ENCODE measurements around the gene CLCNKB.

DNA sequence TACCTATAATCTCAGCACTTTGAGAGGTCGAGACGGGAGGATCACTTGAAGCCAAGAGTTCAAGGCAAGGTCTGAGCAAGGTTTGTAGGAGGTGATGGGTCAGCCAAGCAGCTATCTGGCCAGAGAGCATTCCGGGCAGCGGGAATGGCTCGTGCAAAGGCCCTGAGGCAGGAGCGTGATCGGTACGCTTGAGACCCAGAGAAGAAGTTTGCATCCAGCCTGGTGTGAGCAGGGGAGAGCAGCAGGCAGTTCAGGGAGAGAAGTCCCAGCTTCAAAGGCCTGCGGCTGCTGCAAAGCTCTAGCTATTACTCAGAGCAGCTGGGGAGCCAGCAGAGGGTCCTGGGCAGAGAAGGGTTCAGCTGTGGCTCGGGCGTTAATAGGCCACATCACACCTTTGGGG, 44.7 kb upstream of the CLCNKB start:
- TF ChIP-seq, protein P1, sequence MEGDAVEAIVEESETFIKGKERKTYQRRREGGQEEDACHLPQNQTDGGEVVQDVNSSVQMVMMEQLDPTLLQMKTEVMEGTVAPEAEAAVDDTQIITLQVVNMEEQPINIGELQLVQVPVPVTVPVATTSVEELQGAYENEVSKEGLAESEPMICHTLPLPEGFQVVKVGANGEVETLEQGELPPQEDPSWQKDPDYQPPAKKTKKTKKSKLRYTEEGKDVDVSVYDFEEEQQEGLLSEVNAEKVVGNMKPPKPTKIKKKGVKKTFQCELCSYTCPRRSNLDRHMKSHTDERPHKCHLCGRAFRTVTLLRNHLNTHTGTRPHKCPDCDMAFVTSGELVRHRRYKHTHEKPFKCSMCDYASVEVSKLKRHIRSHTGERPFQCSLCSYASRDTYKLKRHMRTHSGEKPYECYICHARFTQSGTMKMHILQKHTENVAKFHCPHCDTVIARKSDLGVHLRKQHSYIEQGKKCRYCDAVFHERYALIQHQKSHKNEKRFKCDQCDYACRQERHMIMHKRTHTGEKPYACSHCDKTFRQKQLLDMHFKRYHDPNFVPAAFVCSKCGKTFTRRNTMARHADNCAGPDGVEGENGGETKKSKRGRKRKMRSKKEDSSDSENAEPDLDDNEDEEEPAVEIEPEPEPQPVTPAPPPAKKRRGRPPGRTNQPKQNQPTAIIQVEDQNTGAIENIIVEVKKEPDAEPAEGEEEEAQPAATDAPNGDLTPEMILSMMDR (IDR thresholded peaks at IDR 0.05): no peak
- TF ChIP-seq POLR2A (IDR thresholded peaks at IDR 0.05): no peak
